Activated CD8-positive, alpha-beta memory T cell treated with anti-CD3 and anti-CD28 coated beads, Interleukin-2, amount 50 U/mL, for 1 hour (primary cell): ENCODE data around the gene GLIS1.

Source experiments
- DNase-seq: peaks from one replicate; pipeline ENCODE4 v3.0.0-alpha.2; 2020; ENCODE audit errors: extremely low read depth

GLIS1 gene

DNA sequence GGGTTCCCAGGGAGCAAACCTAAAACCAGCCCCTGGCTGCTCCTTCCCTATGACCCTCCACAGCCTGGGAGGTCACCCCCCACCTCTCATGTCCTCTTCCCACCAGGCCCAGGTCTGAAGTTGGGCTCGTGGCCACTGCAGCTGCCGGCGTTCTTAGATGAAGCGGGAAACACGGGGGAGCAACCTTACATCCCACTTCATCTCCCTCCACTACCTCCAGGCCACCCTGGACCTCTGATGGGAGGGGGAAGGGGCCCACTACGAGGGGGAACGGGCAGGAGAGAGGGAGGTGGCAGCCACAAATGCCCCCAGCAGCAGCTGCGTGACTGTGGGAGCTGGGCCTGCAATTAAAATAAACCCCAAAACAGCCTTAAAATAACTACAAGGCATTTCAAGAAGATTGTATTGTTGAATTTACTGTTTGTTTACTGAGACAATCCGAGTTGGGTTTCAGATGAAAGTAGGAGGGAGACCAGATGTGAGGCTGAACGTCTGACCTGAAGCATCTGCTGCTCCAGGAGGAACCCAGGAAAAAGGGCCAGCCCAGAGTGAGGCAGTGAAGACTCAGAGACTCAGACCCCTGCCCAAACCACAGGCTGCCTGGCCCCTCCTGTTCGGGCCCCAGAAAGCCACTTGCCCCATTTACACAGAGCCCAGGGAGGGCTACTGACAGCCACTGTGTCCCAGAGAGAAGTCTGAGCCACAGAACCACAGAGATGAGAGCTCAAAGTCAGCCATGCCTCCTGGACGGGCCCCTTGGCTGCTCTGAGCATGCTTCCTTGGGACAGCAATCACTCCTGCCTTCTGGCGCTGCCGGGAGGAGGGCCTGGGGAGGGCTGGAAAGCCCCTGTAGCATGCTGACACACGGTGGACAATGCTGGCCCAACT lies 59.8 kb downstream of the GLIS1 start:
- DNase-seq = no peak

DNA sequence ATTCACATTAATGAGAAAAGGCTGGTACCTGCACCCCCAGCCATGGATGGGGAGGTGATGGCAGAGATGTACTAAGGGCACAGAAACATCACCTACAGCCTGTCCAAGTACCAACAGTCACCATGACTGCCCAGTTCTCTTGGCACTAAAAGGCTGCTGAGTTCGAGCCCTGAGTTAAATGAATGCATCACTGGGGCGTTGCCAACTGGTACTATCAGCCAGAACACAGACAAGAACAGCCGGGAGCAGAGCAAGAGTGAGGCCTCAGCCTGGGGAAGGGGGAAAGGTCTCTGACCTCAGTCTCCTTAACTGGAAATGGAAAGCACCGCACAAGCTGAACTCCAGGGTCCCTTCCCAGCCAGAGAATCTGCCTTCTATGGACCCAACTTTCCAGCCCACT lies 60.5 kb downstream of the GLIS1 start:
- DNase-seq = no peak

DNA sequence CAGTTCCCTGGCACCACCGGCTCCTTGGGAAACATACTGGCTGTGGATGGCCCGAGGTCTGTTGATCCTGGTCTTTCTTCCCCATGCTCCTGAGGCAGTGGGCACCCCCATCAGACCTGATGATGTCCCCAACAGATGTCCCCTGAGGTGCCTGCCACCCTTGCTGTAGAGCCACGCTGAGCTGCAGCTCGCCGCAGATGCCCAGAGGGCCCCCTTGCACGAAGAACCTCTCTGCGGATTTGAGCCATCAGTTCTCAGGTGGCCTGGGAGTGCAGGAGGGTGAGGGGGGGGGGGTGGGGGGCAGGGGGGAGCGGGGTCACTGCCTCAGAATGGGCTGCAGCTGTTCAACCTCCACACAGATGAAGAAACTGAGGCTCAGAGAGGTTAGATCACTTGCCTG lies 60.9 kb downstream of the GLIS1 start:
- no peak for DNase-seq

DNA sequence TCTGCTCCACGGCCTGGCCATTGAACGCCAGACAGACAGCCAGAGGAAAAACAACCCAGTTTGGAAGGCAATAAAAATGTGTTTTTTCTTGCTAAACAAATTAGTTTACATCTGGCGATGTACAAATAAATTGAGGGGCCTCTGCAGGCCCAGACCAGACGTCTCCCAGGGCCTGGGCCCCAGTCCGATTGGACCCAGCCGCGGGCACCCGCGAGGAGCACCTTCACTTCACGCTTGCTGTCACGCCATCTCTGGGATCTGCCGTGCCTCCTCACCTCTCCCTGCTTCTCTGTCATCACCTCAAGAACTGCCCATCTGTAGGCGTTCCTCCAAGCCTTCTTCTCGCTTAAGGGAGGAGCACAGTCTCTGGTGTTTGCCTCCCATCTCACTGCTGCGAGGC lies 61.5 kb downstream of the GLIS1 start:
- no peak for DNase-seq

DNA sequence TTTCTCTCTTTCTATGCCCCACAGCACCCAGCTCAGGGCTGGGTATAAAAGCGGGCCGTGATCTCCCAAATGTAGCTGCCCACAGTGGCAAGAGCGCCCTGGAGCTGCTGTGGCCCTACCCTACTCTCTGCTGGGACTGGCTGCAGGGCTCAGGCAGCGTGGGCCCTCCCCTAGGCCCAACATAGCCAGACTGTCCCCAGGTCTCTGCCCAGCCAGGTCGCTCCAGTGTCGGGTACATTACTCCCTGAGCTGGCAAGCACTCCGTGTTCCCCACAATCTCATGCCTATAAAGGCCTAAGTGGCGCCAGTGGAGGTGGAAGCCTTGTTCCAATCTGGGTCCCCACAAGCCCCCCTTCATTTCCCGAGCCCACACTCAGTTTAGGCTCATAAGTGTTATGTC lies 66.2 kb downstream of the GLIS1 start:
- no peak for DNase-seq

DNA sequence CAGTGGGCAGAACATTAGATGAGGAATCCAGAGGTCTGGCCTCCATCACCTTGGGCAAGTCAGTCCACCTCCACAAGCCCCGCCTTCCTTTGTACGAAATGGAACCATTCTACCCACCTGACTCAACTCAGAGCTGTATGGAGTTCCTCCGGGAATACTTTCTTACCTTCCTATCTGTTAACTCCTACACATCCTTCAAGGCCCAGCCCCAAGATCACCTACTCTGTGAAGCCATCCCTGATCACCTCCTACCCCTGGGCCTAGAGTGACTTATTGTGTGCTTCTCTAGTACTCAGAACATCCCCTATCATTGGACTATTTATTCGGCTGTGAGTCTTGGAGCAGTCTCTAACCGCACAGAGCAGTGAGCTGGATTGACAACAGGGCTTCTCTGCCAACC lies 66.7 kb downstream of the GLIS1 start:
- DNase-seq = no peak

DNA sequence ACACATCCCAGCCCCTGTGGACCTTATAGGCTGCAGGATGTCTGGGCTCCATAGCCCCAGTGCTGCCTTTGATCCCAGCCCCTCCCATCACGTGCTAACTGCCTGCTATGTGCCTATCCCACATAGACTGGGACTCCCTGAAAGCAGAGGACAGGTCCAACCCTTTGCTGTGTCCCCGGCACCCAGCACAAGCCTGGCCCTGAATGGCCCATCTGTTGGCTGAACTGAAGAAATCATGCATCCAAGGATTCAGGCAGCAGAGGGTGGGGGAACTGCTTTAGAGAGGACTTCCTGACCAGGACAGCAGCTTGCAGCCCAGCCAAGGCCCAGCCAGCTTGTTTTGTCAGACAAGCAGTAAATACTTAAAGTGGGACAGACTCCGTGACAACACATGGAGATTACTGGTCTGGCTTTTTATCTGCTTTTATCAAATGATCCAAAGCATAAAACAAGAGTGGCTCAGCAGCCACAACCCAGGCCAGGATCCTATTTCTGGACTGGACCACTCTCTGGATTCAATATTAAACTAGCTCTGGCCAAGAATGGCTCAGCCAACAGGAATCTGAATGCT lies 69.3 kb downstream of the GLIS1 start:
- no peak for DNase-seq

DNA sequence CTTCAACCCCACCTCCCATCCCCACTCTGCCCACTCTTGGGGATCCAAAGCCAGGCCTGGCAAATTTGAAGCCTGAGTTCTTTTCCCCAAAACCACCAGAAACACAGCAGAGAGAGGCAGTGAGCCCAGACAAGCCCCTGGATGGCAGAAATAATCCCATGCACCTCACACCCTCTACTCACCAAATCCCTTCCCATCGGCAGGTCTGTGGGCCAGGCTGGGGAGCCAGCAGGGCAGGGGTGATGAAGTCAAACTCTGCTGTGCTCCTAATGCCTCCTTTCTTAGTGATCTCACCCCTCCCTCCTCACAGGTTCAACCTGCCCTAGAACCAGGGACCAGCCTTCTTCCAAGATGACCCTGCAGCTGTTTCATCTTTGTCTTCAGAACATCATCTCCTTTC lies 72.4 kb downstream of the GLIS1 start:
- no peak for DNase-seq

DNA sequence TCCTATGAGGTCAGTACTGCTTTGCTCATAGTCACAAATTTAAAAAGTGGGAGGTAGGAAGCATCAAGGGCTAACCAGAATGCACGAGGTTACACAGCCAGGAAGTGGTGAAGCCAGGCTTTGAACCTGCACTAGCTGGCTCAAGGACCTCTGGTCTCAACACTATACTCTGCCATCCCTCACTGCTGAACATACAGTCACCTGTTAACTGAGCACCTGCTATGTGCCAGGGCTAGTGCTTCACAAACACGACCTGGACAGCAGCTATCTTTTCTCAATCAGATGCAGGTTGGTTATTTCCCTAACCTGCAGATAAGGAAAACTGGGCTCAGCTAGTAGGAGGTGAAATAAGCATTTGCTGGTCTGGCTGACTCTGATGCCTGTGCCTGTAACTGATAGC lies 73.0 kb downstream of the GLIS1 start:
- no peak for DNase-seq

DNA sequence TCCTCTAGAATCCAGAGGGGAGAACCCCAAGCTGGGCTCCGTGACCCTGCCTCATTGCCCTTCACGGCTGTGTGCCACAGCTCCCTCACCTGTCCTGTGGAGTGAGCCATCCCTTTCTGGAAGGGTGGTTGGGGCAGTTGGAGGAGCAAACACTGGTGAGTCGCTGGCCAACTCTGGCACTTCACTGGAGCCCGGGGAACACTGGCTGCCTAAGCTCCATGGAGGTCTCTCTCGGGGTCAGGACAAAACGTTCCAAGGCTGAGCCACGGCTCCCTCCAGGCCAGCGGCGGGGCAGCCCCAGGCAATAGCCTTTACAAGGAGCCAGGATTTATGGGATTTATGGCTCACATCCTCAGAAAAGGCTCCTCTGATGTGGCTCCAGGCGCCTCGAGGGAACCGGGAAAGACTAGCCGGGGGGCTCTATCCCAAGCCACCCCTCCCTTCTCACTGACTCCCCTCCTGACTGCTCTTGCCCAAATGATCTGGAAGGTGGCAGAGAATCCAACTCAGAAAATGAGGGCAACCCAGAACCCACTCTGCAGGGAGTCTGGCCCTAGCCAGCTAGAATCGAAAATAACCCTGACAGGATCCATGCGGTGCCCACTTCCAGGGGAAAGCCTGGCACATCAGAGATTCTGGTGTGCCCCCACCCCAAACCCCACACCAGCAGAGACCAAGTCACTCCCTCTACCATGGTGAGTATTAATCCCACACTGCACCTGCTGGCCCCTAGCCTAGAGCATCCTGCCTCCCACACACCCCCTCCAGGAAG lies 75.2 kb downstream of the GLIS1 start:
- no peak for DNase-seq

DNA sequence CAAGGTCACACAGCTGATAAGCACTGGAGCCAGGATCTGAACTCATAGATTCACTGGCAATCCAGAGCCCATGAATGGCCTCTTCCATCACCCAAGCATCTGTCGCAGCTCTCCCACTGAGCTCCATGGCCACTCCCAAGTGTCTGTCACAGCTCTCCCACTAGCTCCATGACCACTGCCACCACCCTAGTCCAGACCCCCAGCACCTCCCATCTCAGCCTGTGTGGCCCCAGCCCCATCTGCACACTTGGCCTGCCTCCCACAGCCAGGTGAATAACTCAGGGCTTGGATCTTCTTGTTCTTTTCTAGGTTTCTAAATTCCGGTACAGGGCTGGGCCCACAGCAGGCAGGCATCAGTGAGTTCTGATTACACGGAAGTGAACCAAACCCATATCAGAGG lies 76.0 kb downstream of the GLIS1 start:
- no peak for DNase-seq

DNA sequence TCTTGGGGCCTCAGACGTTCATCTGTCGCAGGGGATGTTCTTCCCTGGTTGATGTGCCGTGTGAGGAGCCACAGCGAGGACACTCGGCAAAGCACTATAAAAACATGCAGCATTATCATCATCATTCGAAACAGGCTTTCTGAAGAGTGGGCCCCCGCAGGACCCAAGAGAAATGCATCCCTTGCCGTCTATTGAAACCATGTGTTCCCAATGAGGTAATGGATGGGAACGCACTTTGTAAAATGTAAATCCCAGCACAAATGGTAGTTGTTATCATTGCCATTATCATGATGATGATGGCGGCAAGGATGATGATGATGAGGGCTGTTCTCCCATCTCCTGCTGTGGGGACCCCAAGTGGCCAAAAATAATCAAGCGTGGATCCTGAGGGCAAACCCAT lies 76.8 kb downstream of the GLIS1 start:
- DNase-seq = no peak

DNA sequence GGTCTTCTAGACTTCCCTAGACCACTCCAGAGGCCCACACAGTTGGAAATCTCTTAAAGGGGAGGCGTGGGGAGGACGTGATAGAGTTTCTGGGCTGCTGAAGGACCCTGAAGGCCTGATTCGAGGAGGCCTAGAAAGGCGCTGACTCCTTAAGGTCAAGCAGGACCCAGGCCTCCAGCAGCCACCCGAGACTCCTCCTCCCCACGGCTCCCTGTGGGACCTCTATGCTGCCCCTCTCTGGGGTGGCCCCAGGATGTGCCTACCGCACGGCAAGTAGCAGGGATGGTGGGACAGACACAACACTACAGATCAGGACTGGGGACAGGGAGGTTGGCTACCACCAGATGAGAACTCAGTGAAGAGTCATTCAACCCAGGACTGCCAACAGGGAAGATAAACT lies 77.5 kb downstream of the GLIS1 start:
- DNase-seq = no peak

DNA sequence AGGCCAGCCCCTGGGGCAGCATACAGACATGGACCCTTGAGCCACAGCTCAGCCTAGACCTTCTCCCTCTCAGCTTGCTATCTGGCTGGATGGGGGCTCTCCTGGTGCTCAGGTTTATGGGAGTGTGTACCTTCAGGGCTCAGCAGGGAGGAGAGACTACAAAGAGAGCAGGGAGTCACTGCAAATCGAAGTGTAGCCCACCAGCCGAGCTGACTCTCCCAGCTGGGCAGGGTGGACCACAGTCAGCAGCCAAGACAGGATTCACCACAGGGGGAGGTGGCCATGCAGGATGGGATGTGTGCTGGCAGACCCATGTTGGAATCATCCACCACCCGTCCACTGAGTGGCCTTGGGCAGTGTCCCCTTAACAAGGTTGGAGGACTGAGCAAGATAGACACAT lies 78.3 kb downstream of the GLIS1 start:
- DNase-seq = no peak

DNA sequence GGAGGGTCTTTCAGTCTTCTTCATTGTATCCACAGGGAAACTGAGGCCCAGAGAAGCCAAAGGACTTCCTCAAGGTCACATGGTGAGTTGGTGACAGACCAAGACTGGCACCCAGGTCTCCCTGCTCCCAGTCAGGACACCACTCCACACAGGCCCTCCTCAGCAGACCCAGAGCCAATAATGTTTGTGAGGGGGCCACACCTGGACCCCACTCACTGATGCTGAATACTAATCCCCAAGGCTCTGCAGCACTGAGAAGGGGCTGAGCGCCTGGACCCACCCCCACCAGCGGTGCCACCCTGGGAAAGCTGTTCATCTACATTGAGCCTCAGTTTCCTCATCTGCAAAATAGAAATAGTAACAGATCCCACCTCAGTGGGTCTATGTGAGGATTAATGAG lies 79.5 kb downstream of the GLIS1 start:
- no peak for DNase-seq

DNA sequence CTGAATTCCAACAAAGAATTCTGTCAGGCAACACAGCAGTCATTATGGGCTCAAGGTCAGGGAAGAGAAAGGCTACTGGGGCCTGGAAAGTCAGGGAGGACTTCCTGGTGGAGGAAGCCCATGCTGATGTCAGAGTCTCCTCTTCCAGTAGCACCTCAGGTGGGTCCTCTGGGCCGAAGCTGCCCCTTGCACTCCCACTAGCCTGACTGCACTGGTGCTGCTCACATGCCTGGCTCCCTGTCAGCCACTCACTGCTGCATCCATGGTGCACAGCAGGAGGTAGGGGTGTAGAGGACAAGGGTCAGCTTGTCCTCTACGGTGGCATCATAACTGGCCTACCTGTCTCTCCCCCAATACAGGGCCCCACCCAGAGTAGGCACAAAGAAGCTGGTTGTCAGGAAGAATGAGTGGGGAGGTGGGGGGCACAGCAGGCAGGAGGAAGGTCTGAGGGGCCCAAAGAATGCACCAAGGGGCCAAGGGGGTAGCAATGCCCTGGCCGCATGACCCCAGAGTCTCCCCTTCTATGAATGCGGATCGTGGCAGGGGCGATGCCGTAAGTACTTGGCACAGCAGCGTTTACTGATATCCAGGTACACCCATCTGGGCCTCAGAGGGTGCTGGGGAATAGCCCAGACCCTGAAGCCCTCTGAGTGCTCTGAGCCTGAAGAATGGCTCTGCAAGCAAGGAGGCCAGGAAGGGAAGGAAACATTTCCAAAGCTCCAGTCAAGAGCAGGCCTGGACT lies 80.3 kb downstream of the GLIS1 start:
- no peak for DNase-seq

DNA sequence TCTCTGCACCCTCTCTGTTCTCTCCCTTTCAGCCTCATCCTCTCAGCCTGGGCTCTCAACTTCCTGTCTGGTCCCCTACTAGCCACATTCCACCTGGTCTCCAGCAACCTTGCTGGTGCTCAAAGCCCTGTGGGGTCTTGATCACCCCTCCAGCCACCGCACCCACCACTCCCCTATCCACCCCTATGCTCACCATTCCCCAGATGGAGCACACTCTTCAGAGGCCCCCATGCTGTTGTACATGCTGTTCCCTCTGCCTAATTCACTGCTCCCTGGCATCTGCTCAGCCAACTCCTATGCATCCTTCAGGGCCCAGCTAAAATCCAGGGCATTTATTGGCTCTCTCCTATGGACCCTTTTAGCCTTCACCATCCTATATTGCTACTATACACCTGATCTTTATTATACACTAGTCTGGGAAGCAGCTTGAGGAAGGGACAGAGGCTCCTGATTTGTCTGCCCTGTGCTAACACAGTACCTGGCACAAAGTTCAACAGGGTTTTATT lies 81.0 kb downstream of the GLIS1 start:
- DNase-seq = no peak

DNA sequence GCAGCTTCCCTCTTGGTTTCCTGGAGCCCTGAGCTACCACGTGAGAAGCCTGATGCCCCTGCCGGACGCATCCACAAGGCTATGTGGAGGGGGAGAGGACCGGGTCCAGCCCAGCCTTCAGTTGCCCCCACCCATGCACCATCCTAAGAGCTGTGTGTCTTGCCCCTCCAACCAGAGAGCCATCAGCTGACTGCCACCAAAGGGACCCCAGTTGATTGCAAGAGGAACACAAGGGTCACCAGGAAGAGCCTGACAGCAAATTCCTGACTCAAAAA lies 81.5 kb downstream of the GLIS1 start:
- no peak for DNase-seq

DNA sequence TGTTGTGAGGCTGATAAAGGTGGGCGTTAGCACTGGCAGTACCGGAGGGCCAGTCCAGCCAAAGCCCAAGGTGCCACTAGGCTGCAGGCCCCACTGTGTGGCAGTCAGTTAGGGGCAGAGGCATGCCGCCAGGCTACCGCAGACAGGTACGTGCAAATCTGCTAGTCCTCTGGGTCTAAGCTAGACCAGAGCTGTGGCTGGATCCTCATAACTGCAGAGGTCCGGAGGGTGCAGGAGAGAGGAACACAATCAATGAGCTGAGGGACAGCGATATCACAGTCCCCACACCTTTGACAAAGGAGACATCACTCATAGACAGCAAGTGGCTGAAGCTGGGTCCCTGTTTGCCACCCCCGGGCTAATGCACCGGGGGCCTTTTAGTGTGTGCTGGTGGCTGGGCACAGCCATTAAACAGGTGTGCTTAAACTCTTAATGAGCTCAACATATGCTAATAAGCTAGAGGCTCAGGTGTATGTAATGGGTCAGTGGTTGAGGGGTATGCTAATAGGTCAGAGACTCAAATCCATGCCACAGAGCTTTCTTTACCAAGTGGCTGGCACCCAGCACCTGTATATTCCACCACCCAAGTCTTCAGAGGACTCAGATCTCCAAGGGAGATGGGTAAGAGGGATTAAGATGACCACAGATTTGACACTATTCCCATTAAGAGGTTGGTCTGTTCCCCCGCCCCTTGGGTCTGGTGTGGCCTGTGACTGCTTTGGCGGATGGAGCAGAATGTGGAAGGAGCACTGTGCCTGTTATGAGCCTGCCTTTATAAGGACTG lies 82.0 kb downstream of the GLIS1 start:
- no peak for DNase-seq

DNA sequence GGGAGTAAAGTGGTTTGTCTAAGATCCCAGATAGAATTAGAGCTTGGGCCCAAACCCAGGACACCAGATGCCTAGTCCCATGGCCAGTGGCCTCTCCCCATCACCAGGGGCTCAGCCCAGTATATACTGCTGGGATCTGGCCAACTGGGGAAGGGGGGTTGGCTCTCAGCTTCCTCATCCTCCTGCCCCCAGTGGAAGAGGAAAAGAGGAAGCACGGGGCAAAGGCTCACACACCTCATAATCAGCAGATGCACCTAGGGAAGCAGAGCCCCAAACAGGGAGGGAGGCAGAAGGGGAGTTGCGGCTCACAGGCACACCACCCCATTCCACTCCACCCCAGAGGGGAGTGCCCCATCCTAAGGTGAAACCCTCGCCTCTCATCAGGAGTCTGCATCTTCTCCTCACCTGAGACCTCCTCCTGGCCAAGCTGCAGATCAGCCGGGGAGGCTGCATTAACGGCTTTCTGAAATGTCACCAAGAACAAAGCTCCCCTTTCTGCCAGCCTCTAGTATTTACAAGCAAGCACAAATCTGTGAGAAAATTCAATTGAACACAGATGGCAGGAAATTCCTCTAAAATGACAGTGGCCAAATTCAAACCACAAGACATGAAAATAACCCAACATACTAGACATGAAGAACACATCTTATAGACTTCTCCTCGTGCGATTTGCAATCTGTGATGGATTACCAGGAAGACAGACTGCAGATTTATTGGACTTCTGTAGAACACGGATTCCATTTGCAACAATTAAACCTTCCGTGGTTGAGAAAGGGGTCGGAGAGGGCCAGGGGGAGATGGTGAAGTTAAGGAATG lies 82.8 kb downstream of the GLIS1 start:
- no peak for DNase-seq
